Left lobe of liver (tissue), 2 donors: ENCODE measurements around the gene SEC16A. TPM values are rescaled to one million over a fixed set of nuclear protein-coding genes. Genes with fewer than 3 reads are reported as not detected.
"Not testable (repeated sequence)": the region's sequence is repeated elsewhere in the genome, so short reads cannot be mapped to it uniquely, and the experiment has no call there.

ENCODE experiments used
- ATAC-seq: fragments of 200-7000 bp; cut with Tn5 transposase; one replicate; pipeline ENCODE4 v1.9.1; 2020; ENCODE audit warnings: mild to moderate bottlenecking, moderate library complexity
- DNase-seq: peaks from one replicate; pipeline ENCODE4 v3.0.0-alpha.2; 2020; ENCODE audit warnings: low spot score
- total RNA-seq: library from RNA; stranded (reverse); gene quantifications from one replicate; pipeline ENCODE4 v1.2.1, GENCODE V29; 2021
- donor health status: DM: no; HTN: no; CAD: no; lungs with moderate emphysema.
- donor health status: DM: no; HTN: yes; CAD: no.

The SEC16A gene
- total RNA-seq, 1 donor from 2014 or later, result 71.8 TPM

DNA sequence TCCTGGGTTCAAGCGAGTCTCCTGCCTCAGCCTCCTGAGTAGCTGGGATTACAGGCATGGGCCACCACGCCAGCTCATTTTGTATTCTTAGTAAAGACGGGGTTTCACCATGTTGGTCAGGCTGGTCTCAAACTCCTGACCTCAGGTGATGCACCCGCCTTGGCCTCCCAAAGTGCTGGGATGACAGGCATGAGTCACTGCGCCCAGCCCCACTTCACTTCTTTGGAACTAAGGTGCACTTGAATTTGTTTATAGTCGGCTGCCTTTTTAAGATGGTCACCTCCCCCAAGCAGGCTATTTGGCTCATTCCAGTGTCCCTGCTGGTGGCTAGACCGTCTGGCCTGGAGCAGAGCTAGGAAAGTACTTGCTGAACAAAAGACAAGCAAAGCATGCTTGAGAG lies 57.5 kb downstream of the SEC16A start:
- not testable (repeated sequence) for ATAC-seq, DNase-seq

DNA sequence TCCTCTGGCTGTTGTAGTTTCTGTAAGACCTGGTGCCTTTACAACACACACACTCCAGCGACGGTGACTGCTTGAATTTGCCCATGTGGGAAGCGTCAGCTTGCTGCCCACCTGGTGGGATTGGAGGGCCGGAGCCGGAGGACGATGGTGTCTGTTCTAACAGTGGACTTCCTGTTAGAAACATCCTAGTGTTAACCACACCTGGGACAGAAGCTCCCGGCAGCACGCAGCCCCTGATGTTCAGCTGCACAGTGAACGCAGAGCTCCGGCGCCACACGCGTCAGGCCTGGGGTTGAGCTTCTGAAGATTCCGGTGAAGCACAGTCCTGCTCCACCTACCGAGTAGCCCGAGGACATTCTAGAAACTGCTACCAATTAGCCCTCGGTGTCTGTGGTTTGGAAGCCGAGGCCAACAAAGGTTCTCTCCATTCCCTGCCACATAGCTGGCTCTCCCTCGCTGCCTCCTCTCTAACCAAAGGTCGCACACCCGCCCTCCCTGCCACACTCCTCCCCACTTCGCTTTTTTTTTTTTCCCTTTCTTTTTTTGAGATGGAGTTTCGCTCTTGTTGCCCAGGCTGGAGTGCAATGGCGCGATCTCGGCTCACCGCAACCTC lies 58.0 kb downstream of the SEC16A start:
- ATAC-seq, result no peak
- no peak for DNase-seq

DNA sequence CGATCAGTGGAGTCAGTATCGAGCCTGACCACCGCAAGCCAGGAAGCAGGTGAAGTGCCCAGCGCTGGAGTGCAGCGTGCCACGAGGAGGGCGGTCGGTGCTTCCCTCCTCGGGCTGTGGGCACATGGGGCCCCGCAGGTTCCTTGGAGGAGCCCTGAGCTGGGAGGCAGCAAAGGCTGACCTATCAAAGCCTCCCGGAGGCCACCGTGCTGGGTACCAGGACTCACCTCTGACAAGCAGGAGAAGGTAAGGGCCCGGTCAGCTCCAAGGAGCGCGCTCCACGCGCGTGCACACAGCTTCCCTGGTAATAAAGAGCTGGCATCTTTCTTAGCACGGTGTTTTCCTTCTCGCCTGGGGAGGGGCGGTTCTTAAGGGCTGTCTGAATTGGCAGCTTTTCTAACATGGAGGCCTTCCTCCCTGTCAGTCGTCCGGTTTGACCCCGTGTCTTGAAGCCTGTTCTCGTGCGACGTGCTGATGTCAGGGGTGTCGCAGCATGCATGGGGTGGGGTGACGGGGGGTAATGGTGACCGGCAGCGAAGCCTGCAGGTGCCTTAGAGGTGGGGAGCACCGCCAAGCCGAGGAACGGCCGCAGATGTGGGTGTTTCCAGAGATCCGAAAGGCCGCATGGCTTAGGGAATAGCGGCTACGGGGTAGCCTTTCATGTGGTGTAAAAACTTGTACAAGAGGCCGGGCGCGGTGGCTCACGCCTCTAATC lies 59.3 kb downstream of the SEC16A start:
- DNase-seq, result no peak

DNA sequence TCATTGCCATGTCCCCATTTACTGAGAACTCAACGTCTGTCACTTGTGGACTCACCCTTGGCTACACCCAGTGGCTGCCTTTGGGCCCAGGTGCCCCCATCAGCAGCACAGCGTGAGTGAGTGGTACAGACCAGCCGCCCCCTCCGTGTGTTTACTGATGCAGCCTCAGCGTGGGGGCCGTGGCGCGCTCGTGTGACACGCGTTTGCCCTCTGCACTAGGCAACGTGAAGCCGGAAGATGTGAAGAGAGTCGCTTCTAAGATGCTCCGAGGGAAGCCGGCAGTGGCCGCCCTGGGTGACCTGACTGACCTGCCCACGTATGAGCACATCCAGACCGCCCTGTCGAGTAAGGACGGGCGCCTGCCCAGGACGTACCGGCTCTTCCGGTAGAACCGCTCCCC lies 60.0 kb downstream of the SEC16A start:
- DNase-seq, result no peak
- no peak for ATAC-seq

More for the DNA sequence above, 59.3 kb downstream of the SEC16A start:
- ATAC-seq, result no peak

DNA sequence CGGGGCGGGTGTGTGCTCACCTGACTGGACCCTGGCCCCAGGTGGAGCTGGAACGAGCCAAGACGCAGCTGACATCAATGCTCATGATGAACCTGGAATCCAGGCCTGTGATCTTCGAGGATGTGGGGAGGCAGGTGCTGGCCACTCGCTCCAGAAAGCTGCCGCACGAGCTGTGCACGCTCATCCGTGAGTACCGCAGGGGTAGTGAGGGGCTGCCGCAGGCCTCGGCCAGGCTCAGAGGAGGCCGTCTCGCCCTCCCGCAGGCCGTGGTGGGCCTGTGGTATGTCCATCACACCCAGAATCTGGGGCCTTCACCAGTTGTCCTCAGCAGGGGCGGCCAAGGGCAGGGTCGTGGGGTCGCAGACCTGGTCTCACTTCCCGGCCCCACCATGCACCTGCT lies 61.0 kb downstream of the SEC16A start:
- DNase-seq, result no peak
- no peak for ATAC-seq

DNA sequence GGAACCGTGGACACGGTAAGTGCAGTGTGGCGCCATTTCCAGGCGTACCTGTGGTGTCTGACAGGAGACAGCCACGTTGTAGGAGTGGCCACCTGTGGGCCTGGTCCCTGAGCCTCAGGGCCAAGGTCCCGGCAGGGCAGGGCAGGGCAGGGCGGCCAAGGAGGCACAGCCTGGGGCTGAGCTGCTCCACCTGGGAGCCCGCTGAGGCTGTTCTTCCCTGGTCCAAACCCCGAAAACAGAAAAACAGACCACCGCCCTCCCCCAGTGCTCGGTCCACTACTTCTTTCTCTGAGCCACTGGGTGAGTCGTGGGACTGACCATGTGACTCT lies 63.8 kb downstream of the SEC16A start:
- DNase-seq, result no peak
- ATAC-seq, result peak; percentile 12

DNA sequence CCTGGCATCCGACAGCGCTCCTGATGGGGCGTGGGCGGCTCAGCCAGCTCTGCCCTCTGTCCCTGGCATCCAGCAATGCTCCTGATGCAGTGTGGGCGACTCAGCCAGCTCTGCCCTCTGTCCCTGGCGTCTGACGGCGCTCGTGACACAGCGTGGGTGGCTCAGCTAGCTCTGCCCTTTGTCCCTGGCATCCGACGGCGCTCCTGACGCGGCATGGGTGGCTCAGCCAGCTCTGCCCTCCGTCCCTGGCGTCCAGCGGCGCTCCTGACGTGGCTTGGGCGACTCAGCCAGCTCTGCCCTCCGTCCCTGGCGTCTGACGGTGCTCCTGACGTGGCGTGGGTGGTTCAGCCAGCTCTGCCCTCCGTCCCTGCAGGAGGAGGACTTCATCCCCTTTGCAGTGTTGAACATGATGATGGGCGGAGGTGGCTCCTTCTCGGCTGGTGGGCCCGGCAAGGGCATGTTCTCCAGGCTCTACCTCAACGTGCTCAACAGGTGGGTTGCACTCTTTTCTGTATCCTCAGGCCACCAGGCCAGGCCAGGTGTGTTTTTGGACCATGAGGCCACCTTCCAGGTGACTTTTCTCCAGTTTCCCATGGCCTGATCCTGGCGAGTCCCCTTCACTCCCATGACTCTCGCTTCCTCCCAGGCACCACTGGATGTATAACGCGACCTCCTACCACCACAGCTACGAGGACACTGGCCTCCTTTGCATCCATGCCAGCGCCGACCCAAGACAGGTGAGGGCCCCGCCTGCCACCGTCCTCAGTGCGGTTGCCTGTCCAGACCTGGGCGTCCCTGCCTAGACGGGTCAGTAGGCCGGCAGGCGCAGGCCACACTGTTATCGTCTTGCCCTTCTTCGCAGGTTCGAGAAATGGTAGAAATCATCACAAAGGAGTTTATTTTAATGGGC lies 64.4 kb downstream of the SEC16A start:
- DNase-seq (peak; percentile 96), ATAC-seq (peak; percentile 88)

DNA sequence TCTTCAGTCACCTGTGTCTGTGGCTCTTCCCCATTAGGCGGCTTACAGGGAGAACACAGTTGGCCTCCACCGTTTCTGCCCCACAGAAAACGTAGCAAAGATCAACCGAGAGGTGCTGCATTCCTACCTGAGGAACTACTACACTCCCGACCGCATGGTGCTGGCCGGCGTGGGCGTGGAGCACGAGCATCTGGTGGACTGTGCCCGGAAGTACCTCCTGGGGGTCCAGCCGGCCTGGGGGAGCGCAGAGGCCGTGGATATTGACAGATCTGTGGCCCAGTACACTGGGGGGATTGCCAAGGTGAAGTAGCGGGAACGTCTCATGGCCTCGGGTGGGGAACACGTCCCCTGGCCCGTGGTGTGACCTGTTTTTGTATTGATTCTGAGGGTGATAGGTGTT lies 65.9 kb downstream of the SEC16A start:
- DNase-seq (no peak), ATAC-seq (no peak)

DNA sequence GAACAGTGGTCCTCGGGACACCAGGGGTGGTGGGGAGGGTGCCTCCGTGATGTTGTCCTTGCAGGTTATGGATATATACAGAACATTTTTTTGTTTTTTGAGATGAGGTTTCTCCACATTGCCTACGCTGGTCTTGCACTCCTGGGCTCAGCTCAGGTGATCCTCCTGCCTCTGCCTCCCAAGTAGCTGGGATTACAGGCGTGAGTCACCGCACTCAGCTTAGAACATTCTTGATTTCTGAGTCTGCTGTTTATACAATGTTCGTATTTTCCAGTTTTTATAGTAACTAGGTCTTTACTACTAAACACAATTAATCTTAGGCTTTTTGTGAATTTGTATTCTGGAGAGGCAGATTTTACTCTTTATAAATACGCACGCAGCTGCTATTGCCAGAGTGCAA lies 66.4 kb downstream of the SEC16A start:
- DNase-seq, result no peak
- ATAC-seq, result no peak

DNA sequence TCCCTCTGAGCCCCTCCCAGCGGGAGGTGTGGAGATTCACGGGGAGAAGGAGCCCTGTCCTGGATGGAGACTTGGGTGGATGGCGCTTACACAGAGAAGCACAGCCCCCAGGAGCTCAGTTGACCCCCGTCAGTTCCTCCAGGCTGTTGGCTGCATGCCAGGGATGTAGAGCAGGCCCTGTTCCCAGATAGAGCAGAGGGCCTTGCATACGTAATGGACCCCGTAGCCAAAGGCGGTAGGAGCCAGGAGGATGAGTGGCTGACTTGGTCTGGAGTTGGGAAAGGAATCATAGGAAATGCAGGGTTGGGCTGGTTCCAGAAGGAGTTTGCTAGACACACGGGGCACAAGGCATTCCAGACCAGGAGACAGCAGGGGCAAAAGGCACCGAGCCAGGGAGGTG lies 69.9 kb downstream of the SEC16A start:
- ATAC-seq, result no peak
- no peak for DNase-seq

DNA sequence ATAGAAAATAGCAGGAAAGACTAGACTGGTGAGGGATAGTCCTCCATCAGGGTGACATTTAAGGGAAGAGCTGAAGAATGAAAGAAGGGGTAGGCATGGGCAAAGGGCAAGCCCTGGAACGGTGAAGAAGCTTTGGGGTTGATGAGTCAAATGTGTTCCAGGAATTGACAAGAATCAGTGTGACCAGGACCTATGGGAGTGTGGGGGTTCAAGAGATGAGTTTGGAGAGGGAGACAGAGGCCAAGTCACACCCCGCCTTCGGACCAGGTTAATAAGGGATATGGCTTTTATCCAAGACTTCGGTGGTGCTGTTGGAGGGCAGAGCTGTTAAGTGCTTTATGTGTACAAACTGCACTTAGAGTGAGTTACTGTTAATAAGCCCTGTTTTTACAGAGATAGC lies 71.5 kb downstream of the SEC16A start:
- no peak for DNase-seq
- no peak for ATAC-seq

DNA sequence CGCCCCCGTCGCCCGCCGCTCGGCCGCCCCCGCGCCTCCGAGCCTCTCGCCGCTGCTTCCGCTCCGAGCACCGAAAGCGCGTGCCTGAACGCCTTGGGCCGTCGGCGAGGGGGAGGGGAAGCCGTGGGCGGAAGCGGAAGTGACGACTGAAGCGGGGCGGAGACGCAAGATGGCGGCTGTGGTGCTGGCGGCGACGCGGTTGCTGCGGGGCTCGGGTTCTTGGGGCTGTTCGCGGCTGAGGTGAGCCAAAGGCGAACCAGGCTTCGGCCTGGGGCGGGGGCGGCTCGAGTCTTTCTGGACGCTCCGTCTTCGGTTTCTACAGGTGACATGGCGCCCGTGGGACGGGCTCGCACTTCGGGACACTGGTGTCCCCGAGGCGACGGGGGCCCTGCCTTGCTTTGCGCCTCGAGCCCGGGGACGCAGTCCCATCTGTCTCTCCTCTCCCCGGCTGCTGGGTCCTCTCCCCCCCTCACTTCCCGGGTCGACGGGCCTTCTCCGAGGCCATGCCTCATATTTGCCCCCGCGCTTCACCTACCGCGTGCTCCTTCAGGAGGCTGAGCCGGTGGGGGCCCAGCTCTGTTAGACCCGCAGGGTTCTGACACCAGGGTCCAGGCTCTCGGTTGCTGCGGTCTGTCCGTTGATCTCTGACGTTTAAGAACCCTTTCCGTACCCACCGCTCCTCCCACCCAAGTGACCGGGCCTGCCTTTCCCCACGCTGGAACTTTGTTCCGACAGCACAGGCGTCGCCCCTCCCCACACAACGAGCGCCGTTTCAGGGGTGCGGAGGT lies 72.1 kb downstream of the SEC16A start, which contains the start of the genes ENTR1 and PMPCA:
Gene ENTR1 (minus strand): TSS at position 115 of the 788 bp plus-strand sequence. CDS start 217 bp downstream, outside the sequence.
Gene PMPCA (plus strand): TSS at position 159 of the 788 bp plus-strand sequence. CDS start 11 bp downstream, at position 170.
- peak; percentile 93 for DNase-seq
- peak; percentile 92 for ATAC-seq

DNA sequence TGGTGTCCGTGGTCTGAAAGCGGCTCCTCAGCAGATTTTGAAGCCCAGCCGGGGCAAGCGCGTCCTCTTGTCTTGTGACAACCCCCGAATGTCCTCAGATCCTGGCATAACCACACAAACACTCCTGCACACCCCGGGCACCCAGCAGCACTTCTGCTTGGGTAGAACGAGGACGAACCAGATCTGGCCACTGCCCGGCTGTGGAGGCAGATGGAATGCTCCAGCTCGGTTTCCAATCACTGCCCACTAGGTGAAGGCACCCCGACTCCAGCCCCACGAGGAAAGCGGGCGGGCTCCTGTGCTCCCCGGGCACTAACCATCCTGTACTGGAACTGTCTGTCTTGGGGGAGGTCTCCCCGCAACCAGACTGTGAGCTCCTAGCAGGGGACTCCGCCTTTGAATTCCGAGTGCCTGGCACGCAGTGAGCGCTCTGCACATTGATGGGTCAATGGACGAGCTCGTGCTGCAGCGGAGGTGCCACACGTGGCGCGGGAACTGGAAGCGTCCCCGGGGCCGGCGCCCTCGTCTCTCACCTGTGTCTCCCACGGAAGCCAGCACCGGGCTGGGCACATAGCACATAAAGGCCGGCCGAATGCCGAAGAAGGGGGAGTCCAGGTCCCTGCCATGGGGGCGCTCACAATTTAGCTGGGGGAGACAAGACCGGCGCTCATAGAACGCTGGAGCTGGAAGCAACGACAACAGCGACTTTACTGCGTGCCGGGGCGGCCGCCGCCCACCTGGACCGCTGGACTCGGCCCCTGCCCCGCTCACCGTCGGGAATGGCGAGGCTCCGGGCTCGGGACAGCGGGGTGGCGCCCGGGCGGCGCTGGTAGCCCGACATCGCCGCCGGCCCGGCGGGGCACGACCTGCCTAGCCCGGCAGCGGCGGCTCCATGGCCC lies 73.0 kb downstream of the SEC16A start:
- peak; percentile 71 for ATAC-seq
- peak; percentile 74 for DNase-seq

DNA sequence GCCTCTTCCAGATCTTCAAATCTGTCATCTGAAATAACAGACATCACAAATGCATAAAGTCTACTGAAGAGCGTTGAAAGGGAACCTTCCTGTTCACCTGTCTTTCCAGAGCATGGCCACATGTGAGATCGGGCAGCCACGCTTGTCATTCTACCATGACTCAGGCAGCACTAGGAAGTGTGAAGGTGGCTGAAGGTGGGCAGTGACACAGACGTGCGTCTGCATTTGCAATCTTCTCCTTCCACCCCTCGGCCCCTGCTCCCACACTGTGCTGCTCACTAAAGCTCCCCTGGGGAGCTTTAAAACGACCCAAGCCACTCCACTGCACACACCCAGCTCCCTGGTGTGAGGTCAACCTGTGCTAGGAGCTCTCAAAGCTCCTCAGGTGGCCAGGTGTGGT lies 74.9 kb downstream of the SEC16A start:
- DNase-seq (no peak), ATAC-seq (no peak)

DNA sequence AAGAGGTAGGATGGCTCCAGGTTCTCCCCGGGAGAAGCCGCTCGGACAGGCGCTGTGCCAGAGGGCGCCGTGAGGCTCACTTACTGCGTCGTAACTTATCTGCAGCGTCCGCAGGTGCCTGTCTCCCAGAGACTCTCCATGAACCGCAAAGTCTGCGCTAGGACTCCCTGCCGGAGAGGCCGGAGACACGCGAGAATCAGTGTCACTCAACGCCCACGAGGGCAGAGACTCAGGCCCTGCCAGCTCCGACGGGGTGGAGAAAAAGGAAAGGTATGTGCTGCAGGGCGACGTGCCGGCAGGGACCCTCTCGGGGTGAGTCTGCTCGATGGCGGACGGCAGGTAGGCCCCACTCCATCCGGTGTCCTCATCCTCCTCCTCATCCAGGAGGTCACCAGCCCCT lies 75.8 kb downstream of the SEC16A start:
- ATAC-seq, DNase-seq: not testable (repeated sequence)

DNA sequence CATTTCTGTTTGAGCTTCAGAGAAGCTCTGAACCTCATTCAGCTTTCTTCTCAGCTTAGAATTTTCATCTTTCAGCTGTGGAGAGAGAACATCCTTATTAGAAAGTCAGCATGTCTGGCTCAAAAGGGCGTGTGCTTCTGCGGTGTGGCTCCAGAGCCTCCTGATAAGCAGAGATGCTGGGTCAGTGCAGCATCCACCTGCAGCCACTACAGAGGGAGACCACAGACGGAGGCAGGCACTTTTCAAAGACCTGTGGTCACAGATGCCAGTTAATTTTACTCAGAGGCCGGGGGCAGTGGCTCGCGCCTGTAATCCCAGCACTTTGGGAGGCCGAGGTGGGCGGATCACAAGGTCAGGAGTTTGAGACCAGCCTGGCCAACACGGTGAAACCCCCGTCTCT lies 76.9 kb downstream of the SEC16A start:
- DNase-seq, ATAC-seq: not testable (repeated sequence)

DNA sequence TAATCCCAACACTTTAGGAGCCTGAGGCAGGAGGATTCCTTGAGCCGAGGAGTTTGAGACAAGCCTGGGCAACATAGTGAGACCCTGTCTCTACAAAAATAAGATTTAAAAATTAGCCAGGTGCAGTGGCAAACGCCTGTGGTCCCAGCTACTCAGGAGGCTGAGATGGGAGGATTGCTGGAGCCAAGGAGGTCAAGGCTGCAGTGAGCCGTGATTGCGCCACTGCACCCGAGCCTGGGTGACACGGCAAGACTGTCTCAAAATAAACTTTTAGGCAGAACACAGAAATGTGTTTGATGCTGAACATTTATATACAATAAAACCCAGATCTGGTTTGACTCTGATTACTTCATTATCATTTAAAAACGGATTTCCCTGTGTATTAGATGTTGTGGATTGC lies 77.4 kb downstream of the SEC16A start:
- ATAC-seq (no peak), DNase-seq (no peak)

DNA sequence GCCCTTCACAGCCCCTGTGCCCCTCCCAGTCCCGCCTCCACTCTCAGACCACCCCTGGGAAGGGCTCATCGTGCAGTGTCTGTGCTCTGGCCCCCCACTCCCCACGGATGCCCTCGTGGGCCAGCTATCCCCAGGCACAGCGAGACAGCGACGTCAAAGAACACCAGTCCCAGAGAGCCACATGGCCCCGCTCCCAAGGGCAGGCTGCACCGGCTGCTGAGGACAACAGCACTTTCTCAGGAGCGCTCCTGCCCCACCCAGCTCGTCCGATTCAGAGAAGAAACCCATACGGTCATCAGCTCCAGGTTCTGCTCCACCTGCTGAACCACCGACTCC lies 78.1 kb downstream of the SEC16A start:
- ATAC-seq (no peak), DNase-seq (no peak)

DNA sequence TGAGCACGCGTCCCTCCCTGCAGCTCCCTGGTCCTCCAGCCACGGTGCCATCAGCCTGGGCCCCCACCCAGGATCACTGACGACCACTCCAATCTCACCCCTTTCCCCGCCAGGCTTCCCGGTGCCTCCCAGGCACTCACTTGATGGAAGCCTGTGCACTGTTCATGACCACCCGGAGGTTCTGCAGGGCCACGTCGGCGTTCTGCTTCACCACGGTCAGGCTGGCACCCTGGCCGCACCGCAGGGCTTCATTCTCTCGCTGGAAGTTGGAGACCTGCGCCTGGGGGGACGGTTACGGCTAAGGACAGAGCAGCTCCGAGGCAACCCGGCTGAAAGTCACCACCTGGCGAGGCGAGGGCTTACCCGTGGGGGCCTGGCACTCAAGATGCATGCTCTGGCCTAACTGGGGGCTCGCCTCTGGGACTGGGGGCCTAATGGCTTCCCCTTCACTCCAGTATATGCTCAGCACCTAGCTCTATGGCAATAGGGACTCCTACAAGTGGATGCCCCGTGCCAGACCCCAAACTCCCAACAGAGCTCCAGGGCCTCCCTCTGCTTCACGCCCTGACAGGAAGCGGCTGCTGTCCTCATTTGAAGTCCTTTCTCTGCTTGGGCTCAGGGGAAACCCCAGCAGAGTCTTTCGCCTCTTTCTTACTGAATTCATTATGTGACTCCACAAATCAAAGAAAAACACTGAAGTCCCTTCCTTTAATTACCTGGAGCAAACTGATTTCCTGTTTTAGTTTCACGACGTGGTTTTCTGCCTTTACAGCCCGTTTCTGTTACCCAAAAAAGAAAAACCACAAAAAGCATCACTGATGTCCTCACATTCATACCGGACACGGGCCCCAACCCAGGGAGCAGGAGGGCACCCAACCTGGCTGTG lies 78.7 kb downstream of the SEC16A start:
- DNase-seq (no peak), ATAC-seq (no peak)
